GM12874 (cell line): ENCODE results near the gene MED12L.

Experiments used
- TF ChIP-seq, protein P1 (sequence below): IDR thresholded peaks from 2 replicates; pipeline ENCODE4 v1.5.1; 2011; ENCODE audit warnings: low read depth, mild to moderate bottlenecking, control low read depth, low read length, moderate library complexity; ENCODE audit not compliant: insufficient read depth

The MED12L gene

DNA sequence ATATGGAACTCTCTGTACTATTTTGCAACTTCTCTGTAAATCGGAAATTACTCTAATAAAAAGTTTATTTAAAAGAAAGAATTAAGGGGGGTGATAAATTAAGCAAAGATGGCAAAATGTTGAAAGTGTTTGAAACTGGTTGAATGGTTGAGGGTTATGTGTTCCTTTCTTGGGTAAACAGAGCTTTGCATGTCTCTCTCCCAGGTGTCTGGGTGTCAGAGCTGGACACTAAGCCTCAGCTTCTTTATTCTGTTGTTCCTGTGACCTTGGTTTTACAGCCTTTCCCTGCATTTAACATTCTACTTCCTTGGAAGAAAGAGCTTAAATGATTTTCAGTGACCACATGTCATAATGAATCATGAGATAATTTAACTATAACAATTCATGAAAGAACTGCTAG is 110.4 kb downstream of the MED12L start:
- TF ChIP-seq, protein P1, sequence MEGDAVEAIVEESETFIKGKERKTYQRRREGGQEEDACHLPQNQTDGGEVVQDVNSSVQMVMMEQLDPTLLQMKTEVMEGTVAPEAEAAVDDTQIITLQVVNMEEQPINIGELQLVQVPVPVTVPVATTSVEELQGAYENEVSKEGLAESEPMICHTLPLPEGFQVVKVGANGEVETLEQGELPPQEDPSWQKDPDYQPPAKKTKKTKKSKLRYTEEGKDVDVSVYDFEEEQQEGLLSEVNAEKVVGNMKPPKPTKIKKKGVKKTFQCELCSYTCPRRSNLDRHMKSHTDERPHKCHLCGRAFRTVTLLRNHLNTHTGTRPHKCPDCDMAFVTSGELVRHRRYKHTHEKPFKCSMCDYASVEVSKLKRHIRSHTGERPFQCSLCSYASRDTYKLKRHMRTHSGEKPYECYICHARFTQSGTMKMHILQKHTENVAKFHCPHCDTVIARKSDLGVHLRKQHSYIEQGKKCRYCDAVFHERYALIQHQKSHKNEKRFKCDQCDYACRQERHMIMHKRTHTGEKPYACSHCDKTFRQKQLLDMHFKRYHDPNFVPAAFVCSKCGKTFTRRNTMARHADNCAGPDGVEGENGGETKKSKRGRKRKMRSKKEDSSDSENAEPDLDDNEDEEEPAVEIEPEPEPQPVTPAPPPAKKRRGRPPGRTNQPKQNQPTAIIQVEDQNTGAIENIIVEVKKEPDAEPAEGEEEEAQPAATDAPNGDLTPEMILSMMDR = no peak

DNA sequence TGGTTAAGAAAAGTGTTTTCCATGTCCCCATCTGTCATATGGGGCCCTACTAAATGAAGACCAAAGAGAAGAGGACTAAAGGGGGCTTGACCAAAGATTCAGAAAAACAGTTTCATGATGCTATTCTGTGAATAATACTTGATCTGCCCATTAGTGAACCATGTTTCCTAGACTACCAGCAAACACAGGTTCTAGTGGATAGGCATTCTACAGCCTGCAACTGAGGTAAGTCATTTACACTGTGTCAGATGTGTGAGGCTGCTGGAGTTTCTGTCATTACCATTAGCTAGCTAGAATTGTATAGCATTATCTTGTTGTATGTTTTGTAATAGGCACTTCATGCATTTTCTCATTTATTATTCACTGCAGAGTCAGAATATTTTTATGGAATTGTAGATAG is 111.0 kb downstream of the MED12L start:
- TF ChIP-seq, protein P1 = no peak

DNA sequence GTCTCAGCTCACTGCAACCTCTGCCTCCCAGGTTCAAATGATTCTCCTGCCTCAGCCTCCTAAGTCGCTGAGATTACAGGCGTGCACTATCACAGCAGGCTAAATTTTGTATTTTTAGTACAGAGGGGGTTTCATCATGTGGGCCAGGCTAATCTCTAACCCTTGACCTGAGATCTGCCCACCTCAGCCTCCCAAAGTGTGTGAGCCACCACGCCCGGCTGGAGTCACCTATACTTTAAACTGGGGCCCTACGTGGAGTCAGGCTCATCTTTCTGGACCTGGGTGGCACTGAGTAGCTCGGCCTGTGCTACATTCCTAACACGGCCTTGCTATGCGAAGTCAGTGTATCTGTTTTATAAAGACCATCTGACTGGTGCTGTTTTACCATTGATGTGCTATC is 111.8 kb downstream of the MED12L start:
- TF ChIP-seq, protein P1 = no peak

DNA sequence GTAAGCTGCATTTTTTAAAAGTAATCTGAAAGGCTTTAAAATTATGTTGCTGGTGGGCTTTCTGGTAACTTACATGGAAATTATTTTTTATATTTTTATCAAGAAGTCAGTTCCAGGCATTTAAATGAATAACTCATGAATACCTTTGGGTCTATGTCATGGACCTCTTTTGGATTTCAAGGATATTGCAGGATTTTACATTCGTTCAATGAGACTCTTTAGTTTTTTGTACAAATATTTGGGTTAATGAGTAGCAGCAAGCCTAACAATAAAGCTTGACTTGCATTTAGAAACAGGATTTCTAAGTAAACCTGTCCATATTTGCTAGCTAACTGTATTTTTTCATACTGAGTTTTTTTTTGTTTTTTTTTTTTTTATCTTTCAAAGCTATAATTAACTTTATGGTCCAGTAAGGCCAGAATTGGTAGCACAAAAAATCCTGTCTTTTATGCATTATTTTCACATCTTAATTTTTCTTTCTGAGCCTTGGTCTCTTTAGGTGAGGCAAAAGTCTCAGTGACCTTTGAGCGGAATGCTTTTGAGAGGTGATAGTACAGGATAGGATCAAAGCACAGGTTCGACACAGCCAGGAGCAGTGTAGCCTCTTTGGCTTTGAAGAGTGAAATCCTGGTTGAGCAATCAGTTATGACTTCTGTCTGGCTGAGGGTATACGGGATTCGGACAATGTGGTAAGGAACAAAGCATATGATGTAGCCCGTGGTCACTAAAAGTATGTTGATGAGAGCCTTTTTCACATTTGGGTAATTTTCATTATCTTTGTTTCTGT is 112.7 kb downstream of the MED12L start:
- TF ChIP-seq, protein P1 = no peak

DNA sequence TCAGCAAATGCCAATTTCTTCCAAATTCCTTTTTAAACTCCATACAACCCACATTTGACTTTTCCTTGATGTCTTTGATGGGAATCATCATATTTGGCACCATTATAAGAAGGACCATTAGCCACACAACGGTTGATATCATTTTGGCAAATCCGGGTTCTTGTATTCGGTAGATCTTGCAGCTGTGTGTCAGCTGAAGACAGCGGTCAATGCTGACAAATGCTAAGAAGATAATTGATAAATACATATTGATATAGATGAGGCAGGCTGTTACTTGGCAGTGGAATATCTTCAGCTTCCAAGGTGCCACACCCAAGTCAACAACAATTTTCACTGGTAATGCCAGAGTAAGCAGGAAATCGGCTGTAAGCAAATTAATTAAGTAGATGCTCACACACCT is 113.4 kb downstream of the MED12L start:
- TF ChIP-seq, protein P1 = no peak

GRCh38 chr3:151199554-151200438 is 114.3 kb downstream of the MED12L start:
- TF ChIP-seq, protein P1 = no peak

DNA sequence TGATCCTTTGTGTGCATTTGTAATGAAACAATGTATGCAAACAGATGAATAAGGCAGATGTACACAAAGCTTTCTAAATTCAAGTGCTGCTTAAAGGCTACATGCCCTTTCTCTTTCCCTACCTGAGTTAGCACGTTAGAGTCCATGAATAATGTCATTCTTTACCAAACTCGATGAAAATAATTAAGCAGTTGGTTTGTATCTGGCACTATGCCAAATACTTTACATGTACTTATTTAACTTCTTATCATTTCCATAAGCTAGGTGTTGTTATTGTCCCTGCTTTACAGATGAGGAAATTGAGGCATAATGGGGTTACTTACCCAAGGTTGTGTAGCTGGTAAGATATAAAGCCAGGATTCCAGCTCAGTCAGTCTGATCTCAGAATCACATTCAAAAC is 115.1 kb downstream of the MED12L start:
- TF ChIP-seq, protein P1 = no peak
